SK-MEL-5 (cell line): ENCODE measurements around the gene PLA2G12A. TPM values are rescaled to one million over a fixed set of nuclear protein-coding genes. Genes with fewer than 3 reads are reported as not detected.

Source experiments
- DNase-seq: peaks from one replicate; pipeline ENCODE4 v3.0.0-alpha.2; 2016; ENCODE audit warnings: low read depth, low spot score
- in situ Hi-C: cut with HindIII; loops from 2 replicates; pipeline ENCODE4 v1.10.0; 2016; ENCODE audit warnings: low sequenced_read_pairs, high pct_unique_total_duplicates, low pct_unique_long_range_greater_than_20kb
- total RNA-seq: library from RNA; depleted of rRNA; stranded (reverse); fragments of >200 nt; shearing (Covaris generic); gene quantifications from 2 replicates; pipeline ENCODE4 v1.2.3, GENCODE V29; 2014

PLA2G12A gene
- total RNA-seq, 1 experiment from 2014 or later: 5.7 TPM

- in situ Hi-C loops: no loop called here
- DNase-seq: no peak
Observed at GRCh38 chr4:109733728-109734127, 3.9 kb upstream of the PLA2G12A start.

GRCh38 chr4:109730619-109731545, 1.0 kb upstream of the PLA2G12A start:
- in situ Hi-C loops: no loop called here
- DNase-seq: no peak

- no peak for DNase-seq
- in situ Hi-C loops: no loop called here
Observed at GRCh38 chr4:109729117-109729717, 653 bp downstream of the PLA2G12A start.

GRCh38 chr4:109728385-109728784, 1.5 kb downstream of the PLA2G12A start:
- no peak for DNase-seq
- in situ Hi-C loops: no loop called here

- no peak for DNase-seq
- in situ Hi-C loops: no loop called here
Observed at GRCh38 chr4:109723110-109723509, 6.8 kb downstream of the PLA2G12A start.

- DNase-seq: no peak
- in situ Hi-C loops: no loop called here
Observed at GRCh38 chr4:109722357-109722756, 7.5 kb downstream of the PLA2G12A start.

GRCh38 chr4:109721033-109721432, 8.8 kb downstream of the PLA2G12A start:
- DNase-seq: no peak
- in situ Hi-C loops: no loop called here

GRCh38 chr4:109719604-109720003, 10.3 kb downstream of the PLA2G12A start:
- no peak for DNase-seq
- in situ Hi-C loops: no loop called here

- DNase-seq: no peak
- in situ Hi-C loops: no loop called here
Observed at GRCh38 chr4:109718759-109719158, 11.1 kb downstream of the PLA2G12A start.

GRCh38 chr4:109713500-109713899, 16.4 kb downstream of the PLA2G12A start:
- no peak for DNase-seq
- in situ Hi-C loops: no loop called here

- in situ Hi-C loops: no loop called here
- DNase-seq: no peak
Observed at GRCh38 chr4:109708990-109709389, 20.9 kb downstream of the PLA2G12A start.

GRCh38 chr4:109708435-109708834, 21.4 kb downstream of the PLA2G12A start:
- in situ Hi-C loops: no loop called here
- no peak for DNase-seq

GRCh38 chr4:109703664-109704361, 26.1 kb downstream of the PLA2G12A start:
- DNase-seq: peak; percentile 24
- in situ Hi-C loops: no loop called here

- DNase-seq: peak; percentile 58
- in situ Hi-C loops: no loop called here
Observed at GRCh38 chr4:109702950-109703663, 26.8 kb downstream of the PLA2G12A start, which contains the start of gene CASP6. Gene CASP6 (minus strand): TSS chr4:109703445. CDS start chr4:109703395, 50 bp downstream.

GRCh38 chr4:109701566-109702410, 28.1 kb downstream of the PLA2G12A start:
- in situ Hi-C loops: no loop called here
- DNase-seq: no peak

GRCh38 chr4:109699553-109700225, 30.2 kb downstream of the PLA2G12A start:
- in situ Hi-C loops: no loop called here
- no peak for DNase-seq
